Measurements from ENCODE around the gene MKRN1.
"Not testable (repeated sequence)": the region's sequence is repeated elsewhere in the genome, so short reads cannot be mapped to it uniquely, and the experiment has no call there.

MKRN1 gene

GRCh38 chr7:140501966-140502365 lies 22.7 kb upstream of the MKRN1 start:
- DNase-seq (ENCODE audit: low read depth) = no peak
- TF ChIP-seq CTCF (conservative IDR thresholded peaks at IDR 0.05; ENCODE audit: control insufficient read depth, insufficient read depth, low read depth, low read length) = no peak
- H3K4me3 ChIP-seq (ENCODE audit: control insufficient read depth, low read depth, low read length) = no peak overlapping the region

- not testable (repeated sequence) for H3K4me3 ChIP-seq (ENCODE audit: control insufficient read depth, low read depth, low read length); DNase-seq (ENCODE audit: low read depth)
These were observed 18.5 kb upstream of the MKRN1 start for GRCh38 chr7:140497807-140498206.

DNA sequence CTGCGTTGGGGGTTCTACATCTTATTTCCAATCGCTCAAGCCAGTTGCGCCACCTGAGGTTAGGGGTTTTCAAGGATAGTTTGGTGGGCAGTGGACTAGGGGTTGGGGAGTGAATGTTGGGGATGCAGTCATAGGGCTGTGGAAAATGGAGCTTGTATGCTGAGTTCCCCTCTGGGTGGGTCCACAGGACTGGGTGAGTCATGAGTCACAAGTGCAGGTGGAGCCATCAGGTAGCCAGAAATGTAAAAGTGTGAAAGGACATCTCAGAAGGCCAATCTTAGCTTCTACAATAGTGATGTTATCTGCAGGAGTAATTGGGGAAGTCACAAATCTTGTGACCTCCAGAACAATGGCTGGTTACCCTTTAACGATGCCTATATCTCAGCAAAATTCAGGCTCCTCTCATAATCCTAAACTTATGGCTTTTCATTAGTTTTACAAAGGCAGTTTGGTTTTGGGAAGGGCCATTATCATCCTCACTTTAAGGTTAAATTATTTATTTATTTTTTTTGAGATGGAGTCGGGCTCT lies 18.0 kb upstream of the MKRN1 start:
- DNase-seq (ENCODE audit: low read depth) = no peak
- no peak for TF ChIP-seq CTCF (conservative IDR thresholded peaks at IDR 0.05; ENCODE audit: control insufficient read depth, insufficient read depth, low read depth, low read length)
- no peak overlapping the region for H3K4me3 ChIP-seq (ENCODE audit: control insufficient read depth, low read depth, low read length)

- no peak for DNase-seq (ENCODE audit: low read depth)
- no peak for TF ChIP-seq CTCF (conservative IDR thresholded peaks at IDR 0.05; ENCODE audit: control insufficient read depth, insufficient read depth, low read depth, low read length)
- H3K4me3 ChIP-seq (ENCODE audit: control insufficient read depth, low read depth, low read length) = no peak overlapping the region
These were observed 16.3 kb upstream of the MKRN1 start for GRCh38 chr7:140495514-140496097.

GRCh38 chr7:140494867-140495266 lies 15.6 kb upstream of the MKRN1 start:
- DNase-seq (ENCODE audit: low read depth) = no peak

DNA sequence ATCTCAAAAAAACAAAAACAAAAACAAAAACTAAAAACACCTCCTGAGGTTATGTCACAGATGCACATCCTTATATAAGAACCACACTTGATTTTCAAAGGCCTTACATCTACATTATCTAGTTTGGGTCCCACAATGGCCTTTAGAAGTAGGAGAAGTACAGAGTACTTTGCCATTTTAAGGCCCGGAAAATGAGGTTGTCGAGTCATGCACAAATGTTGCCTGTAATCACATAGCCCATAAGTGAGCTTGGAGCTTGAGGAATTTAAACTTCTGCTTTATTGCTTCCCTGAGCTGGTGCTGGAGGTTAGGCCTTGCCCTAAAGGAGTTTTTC lies 9.7 kb upstream of the MKRN1 start:
- no peak for DNase-seq (ENCODE audit: low read depth)
- no peak for TF ChIP-seq CTCF (conservative IDR thresholded peaks at IDR 0.05; ENCODE audit: control insufficient read depth, insufficient read depth, low read depth, low read length)
- no peak overlapping the region for H3K4me3 ChIP-seq (ENCODE audit: control insufficient read depth, low read depth, low read length)

More at GRCh38 chr7:140494867-140495266, 15.6 kb upstream of the MKRN1 start:
- no peak for TF ChIP-seq CTCF (conservative IDR thresholded peaks at IDR 0.05; ENCODE audit: control insufficient read depth, insufficient read depth, low read depth, low read length)
- no peak overlapping the region for H3K4me3 ChIP-seq (ENCODE audit: control insufficient read depth, low read depth, low read length)

GRCh38 chr7:140485500-140486265 lies 6.4 kb upstream of the MKRN1 start:
- no peak overlapping the region for H3K4me3 ChIP-seq (ENCODE audit: control insufficient read depth, low read depth, low read length)
- TF ChIP-seq CTCF (conservative IDR thresholded peaks at IDR 0.05; ENCODE audit: control insufficient read depth, insufficient read depth, low read depth, low read length) = no peak
- no peak for DNase-seq (ENCODE audit: low read depth)
